SK-N-SH treated with all-trans-retinoic acid at 6 μM for 48 hours (cell line): ENCODE measurements around the gene ARHGEF6.

Experiments used
- ATAC-seq: fragments of 200-7000 bp; cut with Tn5 transposase; 3 replicates; pipeline ENCODE4 v1.9.1; 2020; ENCODE audit warnings: mild to moderate bottlenecking, moderate library complexity
- BACH2 ChIP-seq: fragments of 250-450 bp; sonication (Bioruptor Pico); IDR thresholded peaks from 2 replicates; pipeline ENCODE4 v1.9.0; 2021; ENCODE audit warnings: mild to moderate bottlenecking, borderline replicate concordance
- CREB5 ChIP-seq: fragments of 250-450 bp; sonication (Bioruptor Pico); IDR thresholded peaks from 2 replicates; pipeline ENCODE4 v1.5.1; 2020; ENCODE audit warnings: low read depth, mild to moderate bottlenecking, moderate library complexity
- CSDC2 ChIP-seq: fragments of 250-450 bp; sonication (Bioruptor Pico); IDR thresholded peaks from 2 replicates; pipeline ENCODE4 v1.5.0; 2020; ENCODE audit warnings: mild to moderate bottlenecking, moderate library complexity
- CSRNP3 ChIP-seq: fragments of 250-450 bp; sonication (Bioruptor Pico); IDR thresholded peaks from 2 replicates; pipeline ENCODE4 v1.5.1; 2021; ENCODE audit warnings: mild to moderate bottlenecking, moderate library complexity
- ESRRG ChIP-seq: fragments of 250-450 bp; sonication (Bioruptor Pico); IDR thresholded peaks from 2 replicates; pipeline ENCODE4 v1.6.1; 2021; ENCODE audit warnings: mild to moderate bottlenecking
- GLIS3 ChIP-seq: fragments of 250-450 bp; sonication (Bioruptor Pico); IDR thresholded peaks from 2 replicates; pipeline ENCODE4 v1.5.0; 2020; ENCODE audit warnings: mild to moderate bottlenecking, moderate library complexity
- ISL1 ChIP-seq: fragments of 250-450 bp; sonication (Bioruptor Pico); IDR thresholded peaks from 2 replicates; pipeline ENCODE4 v2.1.2; 2022; ENCODE audit warnings: mild to moderate bottlenecking, moderate library complexity
- OSR1 ChIP-seq: fragments of 250-450 bp; sonication (Bioruptor Pico); IDR thresholded peaks from 2 replicates; pipeline ENCODE4 v1.8.0; 2022; ENCODE audit warnings: moderate library complexity, mild to moderate bottlenecking, inconsistent platforms
- PATZ1 ChIP-seq: fragments of 250-450 bp; sonication (Bioruptor Pico); IDR thresholded peaks from 2 replicates; pipeline ENCODE4 v1.8.0; 2020; ENCODE audit warnings: mild to moderate bottlenecking, moderate library complexity, borderline replicate concordance
- POU6F1 ChIP-seq: fragments of 250-450 bp; sonication (Bioruptor Pico); IDR thresholded peaks from 2 replicates; pipeline ENCODE4 v1.8.0; 2021; ENCODE audit warnings: low read depth, mild to moderate bottlenecking, moderate library complexity, borderline replicate concordance
- PPARA ChIP-seq: fragments of 250-450 bp; sonication (Bioruptor Pico); IDR thresholded peaks from 2 replicates; pipeline ENCODE4 v1.5.0; 2020; ENCODE audit warnings: mild to moderate bottlenecking, borderline replicate concordance
- RARB ChIP-seq: fragments of 250-450 bp; sonication (Bioruptor Pico); IDR thresholded peaks from 2 replicates; pipeline ENCODE4 v1.8.0; 2021; ENCODE audit warnings: mild to moderate bottlenecking, moderate library complexity
- SNAI2 ChIP-seq: fragments of 250-450 bp; sonication (Bioruptor Pico); IDR thresholded peaks from 2 replicates; pipeline ENCODE4 v1.5.0; 2020; ENCODE audit warnings: mild to moderate bottlenecking, moderate library complexity
- TCF4 ChIP-seq: fragments of 250-450 bp; sonication (Bioruptor Pico); IDR thresholded peaks from 2 replicates; pipeline ENCODE4 v1.8.0; 2021; ENCODE audit warnings: mild to moderate bottlenecking, moderate library complexity, borderline replicate concordance
- TOX ChIP-seq: fragments of 250-450 bp; sonication (Bioruptor Pico); IDR thresholded peaks from 2 replicates; pipeline ENCODE4 v1.8.0; 2021; ENCODE audit warnings: mild to moderate bottlenecking, moderate library complexity, borderline replicate concordance
- ZC3H10 ChIP-seq: fragments of 250-450 bp; sonication (Bioruptor Pico); IDR thresholded peaks from 2 replicates; pipeline ENCODE4 v1.5.1; 2021; ENCODE audit warnings: mild to moderate bottlenecking, moderate library complexity
- ZFP3 ChIP-seq: fragments of 250-450 bp; sonication (Bioruptor Pico); IDR thresholded peaks from 2 replicates; pipeline ENCODE4 v1.5.0; 2020; ENCODE audit warnings: mild to moderate bottlenecking, moderate library complexity
- ZFP30 ChIP-seq: fragments of 450-650 bp; formaldehyde crosslinking; IDR thresholded peaks from 2 replicates; pipeline ENCODE4 v1.5.0; 2022; ENCODE audit warnings: mild to moderate bottlenecking, moderate library complexity
- ZNF565 ChIP-seq: fragments of 450-650 bp; formaldehyde crosslinking; conservative IDR thresholded peaks from 2 replicates; pipeline ENCODE4 v1.5.0; 2020; ENCODE audit warnings: low read depth, mild to moderate bottlenecking, moderate library complexity
- ZNF70 ChIP-seq: fragments of 450-650 bp; formaldehyde crosslinking; IDR thresholded peaks from 2 replicates; pipeline ENCODE4 v1.5.0; 2020; ENCODE audit warnings: mild to moderate bottlenecking, moderate library complexity
- ZNF8 ChIP-seq: fragments of 450-650 bp; formaldehyde crosslinking; IDR thresholded peaks from 2 replicates; pipeline ENCODE4 v1.5.0; 2020; ENCODE audit warnings: mild to moderate bottlenecking, moderate library complexity

The ARHGEF6 gene

GRCh38 chrX:136646602-136647239 is 134.0 kb downstream of the ARHGEF6 start:
- TF ChIP-seq SNAI2 (CRISPR knock-in tag) (no peak), ZNF8 (no peak), TCF4 (CRISPR knock-in tag) (no peak), ESRRG (CRISPR knock-in tag) (no peak), CSDC2 (no peak), OSR1 (CRISPR knock-in tag) (no peak), ISL1 (CRISPR knock-in tag) (no peak)
- ATAC-seq = no peak

GRCh38 chrX:136643243-136643642 is 137.5 kb downstream of the ARHGEF6 start:
- TF ChIP-seq ZFP30 (no peak), ZNF70 (CRISPR knock-in tag) (no peak), SNAI2 (CRISPR knock-in tag) (no peak), ZFP3 (CRISPR knock-in tag) (no peak), PPARA (no peak), POU6F1 (CRISPR knock-in tag) (no peak), PATZ1 (CRISPR knock-in tag) (no peak), ESRRG (CRISPR knock-in tag) (no peak), TCF4 (CRISPR knock-in tag) (no peak), CSRNP3 (no peak)
- no peak for ATAC-seq

- ATAC-seq = peak; percentile 65
- TF ChIP-seq TOX (CRISPR knock-in tag) (no peak), GLIS3 (CRISPR knock-in tag) (no peak), ZFP30 (no peak), CSDC2 (no peak)
- TF ChIP-seq, all 23 proteins: peak for 0
These were observed 141.1 kb downstream of the ARHGEF6 start for GRCh38 chrX:136639506-136640176.

- ATAC-seq = no peak
- TF ChIP-seq PATZ1 (CRISPR knock-in tag) (no peak), ZNF70 (CRISPR knock-in tag) (no peak), GLIS3 (CRISPR knock-in tag) (no peak), CREB5 (no peak), PPARA (no peak), TOX (CRISPR knock-in tag) (no peak), ZC3H10 (CRISPR knock-in tag) (no peak), SNAI2 (CRISPR knock-in tag) (no peak), BACH2 (CRISPR knock-in tag) (no peak), ISL1 (CRISPR knock-in tag) (no peak), ZNF565 (CRISPR knock-in tag) (no peak), RARB (no peak)
These were observed 144.6 kb downstream of the ARHGEF6 start for GRCh38 chrX:136636121-136636520.
